GM06990 (cell line): ENCODE data around the gene HOPX.

Experiments
- DNase-seq: peaks from one replicate; pipeline ENCODE4 v3.0.0-alpha.2; 2011; ENCODE audit not compliant: insufficient read length; ENCODE audit errors: extremely low read depth
- H3K27me3 ChIP-seq: replicated peaks from 2 replicates; pipeline ENCODE4 v1.6.0; 2011; ENCODE audit warnings: low read length; ENCODE audit not compliant: control insufficient read depth, insufficient read depth
- H3K36me3 ChIP-seq: 2 replicates; pipeline ENCODE4 v1.5.1; 2011; ENCODE audit warnings: low read length; ENCODE audit not compliant: control insufficient read depth, insufficient read depth
- H3K4me3 ChIP-seq: replicated peaks from 2 replicates; pipeline ENCODE4 v1.5.1; 2011; ENCODE audit warnings: low read depth, mild to moderate bottlenecking, control low read depth, low read length
- CTCF ChIP-seq: IDR thresholded peaks from 2 replicates; pipeline ENCODE4 v1.5.1; 2011; ENCODE audit warnings: low read length, control low read depth, mild to moderate bottlenecking, inconsistent platforms; ENCODE audit not compliant: insufficient read depth, poor library complexity, severe bottlenecking

The HOPX gene

GRCh38 chr4:56603297-56603696, 77.8 kb downstream of the HOPX start:
- no peak for DNase-seq
- no peaks in the 10 kb centered on the region for H3K27me3 ChIP-seq

More at GRCh38 chr4:56603297-56603696, 77.8 kb downstream of the HOPX start:
- Histone ChIP-seq H3K36me3 (no peaks in the 10 kb centered on the region), H3K4me3 (no peak overlapping the region)
- TF ChIP-seq CTCF = no peak
